ENCODE data around the gene PARP8. TPM values are rescaled to one million over a fixed set of nuclear protein-coding genes. Genes with fewer than 3 reads are reported as not detected.
"Not testable (repeated sequence)": the region's sequence is repeated elsewhere in the genome, so short reads cannot be mapped to it uniquely, and the experiment has no call there.

Gene PARP8
- total RNA-seq, 3 donors from 2014 or later (not counting 1 experiment from before 2014, with no cell fraction given), result 359 to 395 (median 372) TPM

- Histone ChIP-seq H3K27ac (ENCODE audit: low read length) (no peak overlapping the region), H3K27me3 (ENCODE audit: control insufficient read depth, insufficient read depth, low read length) (no peaks in the 10 kb centered on the region), H3K4me3 (ENCODE audit: low read length) (no peak overlapping the region), H3K36me3 (ENCODE audit: control insufficient read depth, insufficient read depth, low read length) (peaks cover 49% of the 10 kb centered on the region), H3K4me1 (ENCODE audit: control insufficient read depth, insufficient read depth, low read length) (no peaks in the 10 kb centered on the region), H3K9me3 (ENCODE audit: control insufficient read depth, insufficient read depth, low read length) (no peaks in the 10 kb centered on the region)
- 100% methylated on average over 1 of the region's 3 CpGs for WGBS (ENCODE audit: insufficient coverage)
- Mint-ChIP-seq H3K9me3 (peaks cover 0 to 2% of the 10 kb centered on the region in 2 donors), H3K36me3 (peaks cover 14% of the 10 kb centered on the region), H3K4me3 (no peak overlapping the region), H3K27ac (peak overlapping the region; percentile 30 to 60), H3K27me3 (ENCODE audit: low read depth in 2 of 2) (no peaks in the 10 kb centered on the region), H3K4me1 (peaks cover 45 to 57% of the 10 kb centered on the region in 2 donors)
- DNase-seq (no peak), ATAC-seq (no peak)
- no peak for TF ChIP-seq CTCF (IDR thresholded peaks at IDR 0.05)
- intact Hi-C loops (cut with micrococcal nuclease), result no loop called here
Observed at GRCh38 chr5:50770441-50770840, 104.0 kb downstream of the PARP8 start.

GRCh38 chr5:50774446-50775175 is 108.2 kb downstream of the PARP8 start:
- H3K27ac ChIP-seq (ENCODE audit: low read length); ATAC-seq; H3K9me3 ChIP-seq (ENCODE audit: control insufficient read depth, insufficient read depth, low read length); H3K27me3 ChIP-seq (ENCODE audit: control insufficient read depth, insufficient read depth, low read length); DNase-seq; H3K4me1 ChIP-seq (ENCODE audit: control insufficient read depth, insufficient read depth, low read length); H3K9me3 Mint-ChIP-seq; intact Hi-C loops (cut with micrococcal nuclease); H3K27me3 Mint-ChIP-seq (ENCODE audit: low read depth in 2 of 2); H3K4me3 ChIP-seq (ENCODE audit: low read length): not testable (repeated sequence)
- Mint-ChIP-seq H3K4me3 (peak overlapping the region; percentile 17), H3K36me3 (peaks cover 14% of the 10 kb centered on the region), H3K4me1 (peaks cover 44 to 48% of the 10 kb centered on the region in 2 donors), H3K27ac (peak overlapping the region; percentile 10 to 78)
- 99% methylated on average over 51 of the region's 51 CpGs for WGBS (ENCODE audit: insufficient coverage)
- peaks cover 54% of the 10 kb centered on the region for H3K36me3 ChIP-seq (ENCODE audit: control insufficient read depth, insufficient read depth, low read length)

- Mint-ChIP-seq H3K4me3 (no peak overlapping the region), H3K27me3 (ENCODE audit: low read depth in 2 of 2) (no peaks in the 10 kb centered on the region), H3K4me1 (peaks cover 39 to 43% of the 10 kb centered on the region in 2 donors), H3K9me3 (no peaks in the 10 kb centered on the region), H3K27ac (peak overlapping the region; percentile 54 to 69), H3K36me3 (peaks cover 11% of the 10 kb centered on the region)
- no peaks in the 10 kb centered on the region for H3K4me1 ChIP-seq (ENCODE audit: control insufficient read depth, insufficient read depth, low read length)
- H3K27ac ChIP-seq (ENCODE audit: low read length), result no peak overlapping the region
- ATAC-seq (no peak), DNase-seq (no peak)
- peaks cover 55% of the 10 kb centered on the region for H3K36me3 ChIP-seq (ENCODE audit: control insufficient read depth, insufficient read depth, low read length)
- no peaks in the 10 kb centered on the region for H3K9me3 ChIP-seq (ENCODE audit: control insufficient read depth, insufficient read depth, low read length)
- TF ChIP-seq CTCF (IDR thresholded peaks at IDR 0.05), result no peak
- no peaks in the 10 kb centered on the region for H3K27me3 ChIP-seq (ENCODE audit: control insufficient read depth, insufficient read depth, low read length)
- no peak overlapping the region for H3K4me3 ChIP-seq (ENCODE audit: low read length)
- intact Hi-C loops (cut with micrococcal nuclease), result no loop called here
Observed at GRCh38 chr5:50786073-50786472, 119.6 kb downstream of the PARP8 start.

GRCh38 chr5:50791813-50792212 is 125.4 kb downstream of the PARP8 start:
- Mint-ChIP-seq H3K36me3 (no peaks in the 10 kb centered on the region), H3K4me1 (peaks cover 6 to 13% of the 10 kb centered on the region in 2 donors), H3K9me3 (no peaks in the 10 kb centered on the region), H3K27me3 (ENCODE audit: low read depth in 2 of 2) (no peaks in the 10 kb centered on the region), H3K27ac (peak overlapping the region; percentile 51 to 66), H3K4me3 (no peak overlapping the region)
- Histone ChIP-seq H3K4me1 (ENCODE audit: control insufficient read depth, insufficient read depth, low read length) (no peaks in the 10 kb centered on the region), H3K36me3 (ENCODE audit: control insufficient read depth, insufficient read depth, low read length) (peaks cover 75% of the 10 kb centered on the region), H3K27me3 (ENCODE audit: control insufficient read depth, insufficient read depth, low read length) (no peaks in the 10 kb centered on the region), H3K27ac (ENCODE audit: low read length) (no peak overlapping the region), H3K9me3 (ENCODE audit: control insufficient read depth, insufficient read depth, low read length) (no peaks in the 10 kb centered on the region), H3K4me3 (ENCODE audit: low read length) (no peak overlapping the region)
- DNase-seq (no peak), ATAC-seq (no peak)
- intact Hi-C loops (cut with micrococcal nuclease), result no loop called here
- WGBS (ENCODE audit: insufficient coverage), result 94% methylated on average over 3 of the region's 5 CpGs
- TF ChIP-seq CTCF (IDR thresholded peaks at IDR 0.05), result no peak

Measured in natural killer cell (primary cell).